Measurements from ENCODE around the gene APEX1. TPM values are rescaled to one million over a fixed set of nuclear protein-coding genes. Genes with fewer than 3 reads are reported as not detected.

Gene APEX1
- total RNA-seq, 1 experiment from 2014 or later, result 176 TPM

DNA sequence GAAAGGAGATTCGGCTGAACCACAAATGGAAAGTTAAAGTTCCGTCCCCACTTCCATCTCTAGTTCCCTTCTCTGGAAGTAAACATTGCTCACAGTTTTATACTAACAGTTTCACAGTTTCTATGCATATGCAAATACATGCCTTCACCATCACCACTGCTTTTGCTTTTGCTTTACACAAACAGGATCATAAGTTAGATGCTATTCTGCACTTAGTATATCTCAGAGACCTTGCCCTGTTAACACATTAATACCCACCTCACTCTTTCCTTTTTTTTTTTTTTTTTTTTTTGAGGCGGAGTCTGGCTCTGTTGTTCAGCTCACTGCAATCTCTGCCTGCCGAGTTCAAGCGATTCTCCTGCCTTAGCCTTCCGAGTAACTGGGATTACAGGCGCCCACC, 42.6 kb upstream of the APEX1 start:
- no peak for DNase-seq
- Mint-ChIP-seq H3K4me3 (ENCODE audit: unreplicated experiment) (peak overlapping the region; percentile 97), H3K9me3 (ENCODE audit: unreplicated experiment) (no peaks in the 10 kb centered on the region), H3K4me1 (ENCODE audit: low read depth, unreplicated experiment) (peaks cover 14% of the 10 kb centered on the region), H3K27me3 (ENCODE audit: insufficient read depth, unreplicated experiment) (no peaks in the 10 kb centered on the region), H3K36me3 (ENCODE audit: insufficient read depth, unreplicated experiment) (peaks cover 9% of the 10 kb centered on the region), H3K27ac (ENCODE audit: unreplicated experiment) (peak overlapping the region; percentile 93)
- TSS peak; percentile 54 for BruUV-seq (replicated peaks)
- POLR2A ChIA-PET, result interaction anchor here (0.6 to 2.0 kb wide), 6 partner anchors 43 to 168 kb away, joined by 3 to 11 read pairs (median 7); partner anchors contain the start of genes APEX1, OSGEP, PARP2 and PIP4P1
- Histone ChIP-seq H3K4me3 (ENCODE audit: low read depth, low read length) (peak overlapping the region; percentile 97), H3K4me1 (peaks cover 23% of the 10 kb centered on the region), H3K27me3 (replicated peaks; ENCODE audit: control insufficient read depth, insufficient read depth, low read length) (no peaks in the 10 kb centered on the region), H3K36me3 (ENCODE audit: control insufficient read depth, insufficient read depth, low read length) (no peaks in the 10 kb centered on the region), H3K9me3 (no peaks in the 10 kb centered on the region)
- CTCF ChIA-PET, result interaction anchor here (0.6 kb wide), 1 partner anchor 246 kb away, joined by 3 read pairs; no protein-coding TSS in a partner anchor
- intact Hi-C loops (cut with micrococcal nuclease; ENCODE audit: unreplicated experiment), result loop anchor here (2.0 to 10.0 kb wide), 2 partner anchors 132 to 194 kb away; no protein-coding TSS in a partner anchor
- TF ChIP-seq, protein P1, sequence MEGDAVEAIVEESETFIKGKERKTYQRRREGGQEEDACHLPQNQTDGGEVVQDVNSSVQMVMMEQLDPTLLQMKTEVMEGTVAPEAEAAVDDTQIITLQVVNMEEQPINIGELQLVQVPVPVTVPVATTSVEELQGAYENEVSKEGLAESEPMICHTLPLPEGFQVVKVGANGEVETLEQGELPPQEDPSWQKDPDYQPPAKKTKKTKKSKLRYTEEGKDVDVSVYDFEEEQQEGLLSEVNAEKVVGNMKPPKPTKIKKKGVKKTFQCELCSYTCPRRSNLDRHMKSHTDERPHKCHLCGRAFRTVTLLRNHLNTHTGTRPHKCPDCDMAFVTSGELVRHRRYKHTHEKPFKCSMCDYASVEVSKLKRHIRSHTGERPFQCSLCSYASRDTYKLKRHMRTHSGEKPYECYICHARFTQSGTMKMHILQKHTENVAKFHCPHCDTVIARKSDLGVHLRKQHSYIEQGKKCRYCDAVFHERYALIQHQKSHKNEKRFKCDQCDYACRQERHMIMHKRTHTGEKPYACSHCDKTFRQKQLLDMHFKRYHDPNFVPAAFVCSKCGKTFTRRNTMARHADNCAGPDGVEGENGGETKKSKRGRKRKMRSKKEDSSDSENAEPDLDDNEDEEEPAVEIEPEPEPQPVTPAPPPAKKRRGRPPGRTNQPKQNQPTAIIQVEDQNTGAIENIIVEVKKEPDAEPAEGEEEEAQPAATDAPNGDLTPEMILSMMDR (IDR thresholded peaks at IDR 0.05; ENCODE audit: insufficient read depth in 1 of 2, low read depth in 1 of 2, low read length in 1 of 2, severe bottlenecking in 1 of 2, unreplicated experiment in 1 of 2), result no peak

DNA sequence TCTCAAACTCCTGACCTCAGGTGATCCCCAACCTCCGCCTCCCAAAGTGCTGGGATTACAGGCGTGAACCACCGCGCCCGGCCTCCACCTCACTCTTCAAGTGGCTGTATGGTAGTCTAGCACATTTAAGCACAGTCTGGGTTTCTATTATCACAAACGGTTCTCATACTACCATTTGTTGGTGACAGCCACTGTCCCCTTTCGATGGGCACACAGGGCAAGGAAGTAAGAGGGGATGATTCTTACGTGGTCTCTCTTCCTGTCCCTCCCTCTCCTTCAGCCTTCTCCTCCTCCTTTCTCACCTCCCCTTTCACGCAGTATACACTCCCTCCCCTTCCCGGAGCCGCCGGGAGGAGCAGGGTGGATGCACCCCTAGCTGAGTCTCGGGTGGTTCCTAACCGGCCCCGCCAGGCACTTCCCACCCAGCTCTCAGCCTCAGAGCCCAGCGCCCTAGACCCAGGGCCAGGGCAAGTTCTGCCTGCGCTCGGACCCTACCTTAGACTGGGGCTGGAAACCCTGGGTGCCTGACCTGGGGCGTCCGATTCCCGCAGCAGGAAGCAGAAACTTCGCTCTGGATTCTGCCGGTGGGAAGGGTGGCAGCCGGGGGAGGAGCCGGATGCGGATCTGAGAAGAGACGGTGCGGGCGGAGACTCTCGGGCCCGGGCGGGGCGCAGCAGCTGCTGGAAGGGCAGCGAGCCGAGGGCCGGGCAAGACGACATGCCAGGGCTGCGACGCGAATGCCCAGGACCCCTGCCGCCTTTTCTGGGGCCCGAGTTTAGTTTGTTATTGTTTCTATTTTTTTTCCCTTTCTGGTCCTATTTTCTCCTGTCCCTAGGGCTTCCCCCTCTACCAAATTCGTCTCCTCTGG, 41.9 kb upstream of the APEX1 start, which contains the start of gene TEP1:
TSS of gene TEP1 (minus strand) at position 626 of the 868 bp plus-strand sequence. CDS start 5,062 bp downstream, outside the sequence.
- intact Hi-C loops (cut with micrococcal nuclease; ENCODE audit: unreplicated experiment), result loop anchor here (1.0 to 10.0 kb wide), 3 partner anchors 56 to 194 kb away; partner anchors contain the start of gene PNP

DNA sequence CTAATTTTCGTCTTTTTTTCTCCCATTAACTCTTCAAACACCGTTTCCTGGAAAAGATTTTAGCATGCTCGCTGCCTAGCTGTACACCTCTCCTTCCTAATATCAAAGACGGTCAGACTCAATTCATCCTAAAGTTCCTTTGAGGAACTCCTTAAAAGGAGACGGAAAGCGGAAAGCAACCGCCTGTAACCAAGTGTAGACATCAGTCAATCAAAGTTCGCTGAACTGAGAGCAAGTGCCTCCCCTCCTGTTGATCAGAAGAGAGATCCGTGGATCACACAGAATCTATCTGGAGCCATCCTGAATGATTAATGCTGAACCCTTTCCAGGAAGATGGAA, 41.3 kb upstream of the APEX1 start:
- no peak for DNase-seq
- H3K4me1 ChIP-seq, result peaks cover 36% of the 10 kb centered on the region
- BruUV-seq (replicated peaks), result TSS peak; percentile 70
- H3K9me3 ChIP-seq, result no peaks in the 10 kb centered on the region
- TF ChIP-seq, protein P1 (IDR thresholded peaks at IDR 0.05; ENCODE audit: insufficient read depth in 1 of 2, low read depth in 1 of 2, low read length in 1 of 2, severe bottlenecking in 1 of 2, unreplicated experiment in 1 of 2), result no peak
- Mint-ChIP-seq H3K4me3 (ENCODE audit: unreplicated experiment) (peak overlapping the region; percentile 97), H3K4me1 (ENCODE audit: low read depth, unreplicated experiment) (peaks cover 24% of the 10 kb centered on the region), H3K27me3 (ENCODE audit: insufficient read depth, unreplicated experiment) (no peaks in the 10 kb centered on the region), H3K9me3 (ENCODE audit: unreplicated experiment) (no peaks in the 10 kb centered on the region), H3K27ac (ENCODE audit: unreplicated experiment) (peak overlapping the region; percentile 93), H3K36me3 (ENCODE audit: insufficient read depth, unreplicated experiment) (peaks cover 6% of the 10 kb centered on the region)
- H3K27me3 ChIP-seq (replicated peaks; ENCODE audit: control insufficient read depth, insufficient read depth, low read length), result no peaks in the 10 kb centered on the region
- ChIA-PET CTCF (no interaction called here), POLR2A (interaction anchor here (0.6 to 2.0 kb wide), 6 partner anchors 41 to 71 kb away, joined by 3 to 11 read pairs (median 4); partner anchors contain the start of genes APEX1, OSGEP, PARP2 and PIP4P1)
- peak overlapping the region; percentile 97 for H3K4me3 ChIP-seq (ENCODE audit: low read depth, low read length)
- intact Hi-C loops (cut with micrococcal nuclease; ENCODE audit: unreplicated experiment), result loop anchor here (1.0 to 10.0 kb wide), 3 partner anchors 56 to 193 kb away; partner anchors contain the start of gene PNP
- H3K36me3 ChIP-seq (ENCODE audit: control insufficient read depth, insufficient read depth, low read length), result no peaks in the 10 kb centered on the region

More for the DNA sequence above, 41.9 kb upstream of the APEX1 start, which contains the start of gene TEP1:
- POLR2A ChIA-PET, result interaction anchor here (0.6 to 2.0 kb wide), 8 partner anchors 42 to 167 kb away, joined by 3 to 11 read pairs (median 5); partner anchors contain the start of genes APEX1, OSGEP, PARP2 and PIP4P1
- H3K9me3 Mint-ChIP-seq (ENCODE audit: unreplicated experiment), result no peaks in the 10 kb centered on the region
- Histone ChIP-seq H3K9me3 (no peaks in the 10 kb centered on the region), H3K4me3 (ENCODE audit: low read depth, low read length) (peak within 1 kb of the TSS; percentile 97), H3K36me3 (ENCODE audit: control insufficient read depth, insufficient read depth, low read length) (no peaks in the 10 kb centered on the region), H3K27me3 (replicated peaks; ENCODE audit: control insufficient read depth, insufficient read depth, low read length) (no peaks in the 10 kb centered on the region), H3K4me1 (peaks cover 30% of the 10 kb centered on the region)
- H3K36me3 Mint-ChIP-seq (ENCODE audit: insufficient read depth, unreplicated experiment), result peaks cover 6% of the 10 kb centered on the region
- H3K27ac Mint-ChIP-seq (ENCODE audit: unreplicated experiment), result peak within 1 kb of the TSS; percentile 93
- CTCF ChIA-PET, result interaction anchor here (0.6 kb wide), 1 partner anchor 245 kb away, joined by 3 read pairs; no protein-coding TSS in a partner anchor
- H3K4me1 Mint-ChIP-seq (ENCODE audit: low read depth, unreplicated experiment), result peaks cover 18% of the 10 kb centered on the region
- BruUV-seq (replicated peaks), result no TSS peak
- TF ChIP-seq, protein P1 (IDR thresholded peaks at IDR 0.05; ENCODE audit: insufficient read depth in 1 of 2, low read depth in 1 of 2, low read length in 1 of 2, severe bottlenecking in 1 of 2, unreplicated experiment in 1 of 2), result no peak
- DNase-seq, result peak; percentile 85 to 88
- peak within 1 kb of the TSS; percentile 97 for H3K4me3 Mint-ChIP-seq (ENCODE audit: unreplicated experiment)
- H3K27me3 Mint-ChIP-seq (ENCODE audit: insufficient read depth, unreplicated experiment), result no peaks in the 10 kb centered on the region

Data from Caco-2 (cell line).